HG03196 (cell line): ENCODE results near the gene B3GNT9.

Experiments used
- ATAC-seq: cut with Tn5 transposase; IDR thresholded peaks from one replicate; pipeline ENCODE4 v1.9.1; 2021; ENCODE audit not compliant: unreplicated experiment

B3GNT9 gene

DNA sequence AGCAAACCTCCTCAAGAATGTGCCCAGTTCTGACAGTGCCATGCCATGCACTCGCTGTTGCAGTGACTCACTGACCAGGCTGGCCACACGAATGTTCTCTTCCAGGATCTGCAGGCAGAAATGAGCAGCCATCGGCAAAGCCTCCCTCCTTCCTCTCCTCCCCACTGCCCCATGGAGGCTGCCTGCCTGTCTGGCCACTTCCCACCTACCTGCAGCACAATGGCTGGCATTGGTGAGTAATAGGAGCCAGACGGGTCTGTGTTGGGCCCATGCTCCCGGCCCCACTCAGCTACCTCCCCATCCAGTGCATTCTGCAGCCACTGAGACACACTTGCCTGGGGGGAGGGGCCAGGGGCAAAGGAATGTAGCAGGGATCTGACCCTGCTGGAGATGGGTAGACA is 35.8 kb upstream of the B3GNT9 start:
- ATAC-seq = no peak

DNA sequence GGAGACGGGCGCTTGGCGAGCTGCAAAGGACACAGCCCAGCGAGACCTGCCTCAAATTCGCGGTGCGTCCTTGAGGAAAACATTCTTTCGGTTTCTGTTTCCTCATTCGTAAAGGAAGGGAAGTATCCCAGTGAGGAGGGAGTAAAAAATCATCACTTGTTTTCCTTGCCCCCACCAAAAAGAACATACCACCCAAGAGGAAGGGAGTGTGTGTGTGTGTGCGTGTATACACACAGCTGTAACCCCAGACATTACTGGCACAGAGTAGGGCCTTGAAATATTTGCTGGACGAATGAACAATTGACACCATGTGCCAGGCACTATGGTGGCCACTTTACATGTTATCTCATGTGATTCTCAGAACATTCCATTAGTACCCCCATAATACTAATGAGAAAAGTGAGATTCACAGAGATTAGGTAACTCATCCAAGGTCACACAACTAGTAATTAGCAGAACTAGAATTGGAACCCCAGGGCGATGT is 34.9 kb upstream of the B3GNT9 start:
- ATAC-seq = no peak

GRCh38 chr16:67184995-67185650 is 34.3 kb upstream of the B3GNT9 start:
- peak; percentile 27 for ATAC-seq

DNA sequence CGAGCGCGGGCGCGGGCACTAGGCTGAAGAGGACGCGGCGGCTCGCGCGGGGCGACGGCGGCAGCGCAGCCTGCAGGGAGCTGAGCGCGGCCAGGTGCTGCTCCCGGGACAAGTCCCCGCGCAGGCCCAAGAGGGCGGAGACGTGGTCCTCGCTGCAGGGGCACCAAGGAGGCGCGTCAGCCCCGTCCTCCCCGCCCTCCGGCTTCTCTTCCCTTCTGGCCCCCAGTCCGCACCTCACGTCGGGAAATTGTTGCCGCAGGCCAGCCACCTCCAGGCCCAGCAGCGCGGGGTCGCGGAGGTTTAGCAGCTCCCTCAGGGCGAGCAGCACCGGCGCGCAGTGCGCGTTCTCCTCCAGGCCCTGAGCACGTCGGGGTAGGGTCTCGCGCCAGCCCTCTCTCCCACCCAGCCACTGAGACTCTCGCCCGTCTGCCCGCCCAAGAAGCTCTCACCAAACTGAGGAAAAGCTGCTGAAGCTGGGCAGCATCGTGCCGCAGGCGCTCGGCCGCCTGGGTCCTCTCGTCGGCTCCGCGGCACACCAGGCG is 33.7 kb upstream of the B3GNT9 start:
- peak; percentile 9 for ATAC-seq

DNA sequence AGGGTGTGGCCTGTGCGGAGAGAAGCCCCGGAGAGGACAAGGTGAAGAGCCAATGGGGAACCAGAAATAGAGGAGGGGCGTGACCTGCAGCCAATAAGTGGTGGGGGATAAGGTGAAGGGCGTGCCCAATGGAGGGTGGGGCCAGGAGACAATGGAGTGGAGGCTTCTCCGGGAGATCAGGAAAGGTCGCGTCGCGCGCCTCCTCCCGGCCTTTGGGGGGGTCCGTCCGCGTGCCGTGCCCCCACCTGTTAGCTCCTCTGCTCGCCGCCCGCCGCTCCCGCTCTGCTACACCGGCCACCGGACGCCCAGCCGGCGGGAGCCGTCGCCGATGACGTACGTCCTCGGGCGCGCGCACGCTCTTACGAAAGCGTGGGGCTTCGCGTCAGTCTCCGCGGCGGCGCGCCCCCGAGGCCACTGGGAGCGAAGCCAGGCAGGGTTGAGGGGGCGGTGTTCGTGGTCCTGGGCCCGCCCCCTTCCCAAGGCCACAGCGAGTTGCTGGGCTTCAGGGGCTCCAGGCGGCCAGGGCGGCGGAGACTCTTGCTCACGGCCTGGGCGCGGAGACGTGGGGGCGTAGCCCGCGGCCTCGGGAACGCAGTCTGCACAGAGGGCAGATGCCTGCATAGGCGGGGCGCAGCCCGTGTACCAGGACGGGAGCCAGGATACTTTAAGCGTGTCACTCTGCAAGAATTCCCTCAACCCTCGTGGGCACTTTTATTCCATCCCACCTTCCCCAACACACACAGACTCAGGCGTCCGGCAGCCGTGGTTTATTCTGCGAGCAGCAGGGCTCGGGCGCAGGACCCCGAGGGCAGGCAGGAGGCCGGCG is 33.0 kb upstream of the B3GNT9 start, which contains the start of gene MATCAP1:
Gene MATCAP1, minus strand, starts transcription at position 337 of the 826 bp plus-strand sequence. CDS start 3,353 bp downstream, outside the sequence.
- peak; percentile 86 for ATAC-seq

- no peak for ATAC-seq
Measured at GRCh38 chr16:67183284-67183626, 32.5 kb upstream of the B3GNT9 start.

DNA sequence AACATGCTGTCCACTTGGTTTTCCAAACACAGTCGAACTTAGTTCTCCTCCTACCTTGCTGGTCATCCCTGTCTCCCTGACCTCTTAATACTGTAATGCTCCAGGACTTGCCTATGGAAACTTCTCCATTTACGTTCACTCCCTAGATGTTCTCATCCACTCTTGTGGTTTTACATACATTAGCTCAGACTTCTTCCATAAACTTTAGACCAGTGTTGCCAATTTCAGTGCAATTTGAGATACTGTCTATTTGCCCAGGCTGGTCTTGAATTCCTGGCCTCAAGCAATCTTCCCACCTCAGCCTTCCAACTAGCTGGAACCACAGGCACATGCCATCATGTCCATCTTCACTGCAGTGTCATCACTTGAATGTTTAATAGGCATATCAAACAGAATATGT is 31.5 kb upstream of the B3GNT9 start:
- ATAC-seq = no peak

- no peak for ATAC-seq
Measured at GRCh38 chr16:67181346-67181745, 30.5 kb upstream of the B3GNT9 start.

DNA sequence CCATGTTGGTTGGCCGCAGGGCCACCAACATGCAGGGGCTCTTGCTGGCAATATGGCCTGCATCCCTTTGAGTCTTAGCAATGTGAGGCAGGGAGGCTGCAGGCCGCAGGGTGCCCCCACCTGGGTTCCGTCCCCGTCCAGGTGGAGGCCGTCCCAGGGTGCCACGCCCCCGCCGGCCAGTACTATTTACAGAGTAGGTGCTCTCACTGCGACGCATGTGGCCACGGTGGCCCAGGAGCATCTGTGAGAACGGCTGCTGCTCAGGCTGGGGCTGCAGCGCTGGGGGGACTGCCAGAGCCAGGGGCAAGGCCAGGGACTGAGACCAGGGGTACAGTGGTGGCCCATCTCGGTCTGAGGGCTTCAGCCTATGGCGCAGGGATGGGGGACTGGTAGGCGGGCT is 29.4 kb upstream of the B3GNT9 start:
- ATAC-seq = no peak

DNA sequence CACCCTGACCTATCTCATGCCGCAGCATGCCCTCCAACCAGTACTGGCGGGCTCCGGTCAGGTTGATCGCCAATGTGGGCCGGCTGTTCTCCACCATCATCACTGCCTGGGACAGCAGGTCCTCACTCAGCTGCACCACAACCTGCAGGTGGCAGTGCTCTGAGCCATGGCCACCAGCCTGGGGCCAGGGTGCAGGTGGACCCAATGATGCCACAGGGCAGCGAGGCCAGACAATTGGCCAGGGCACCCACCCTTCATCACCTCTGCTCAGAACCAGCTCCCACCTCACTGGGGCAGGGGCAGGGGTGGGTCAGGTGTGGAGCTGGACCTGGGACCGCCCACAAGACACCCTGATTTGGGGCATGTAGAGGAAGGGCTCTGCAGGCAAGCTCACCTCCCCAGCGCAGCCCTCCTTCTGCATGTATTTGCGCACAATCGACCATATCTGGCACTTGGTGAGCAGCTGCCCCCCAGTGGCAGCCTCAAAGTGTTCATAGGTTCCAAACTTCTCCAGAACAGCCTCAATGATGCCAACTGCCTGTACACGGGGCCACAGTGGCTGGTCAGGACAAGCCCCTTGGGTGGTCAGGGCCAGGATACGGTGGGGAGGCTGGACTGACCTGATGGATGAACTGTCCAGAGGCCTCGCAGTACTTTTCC is 28.8 kb upstream of the B3GNT9 start:
- ATAC-seq = no peak

DNA sequence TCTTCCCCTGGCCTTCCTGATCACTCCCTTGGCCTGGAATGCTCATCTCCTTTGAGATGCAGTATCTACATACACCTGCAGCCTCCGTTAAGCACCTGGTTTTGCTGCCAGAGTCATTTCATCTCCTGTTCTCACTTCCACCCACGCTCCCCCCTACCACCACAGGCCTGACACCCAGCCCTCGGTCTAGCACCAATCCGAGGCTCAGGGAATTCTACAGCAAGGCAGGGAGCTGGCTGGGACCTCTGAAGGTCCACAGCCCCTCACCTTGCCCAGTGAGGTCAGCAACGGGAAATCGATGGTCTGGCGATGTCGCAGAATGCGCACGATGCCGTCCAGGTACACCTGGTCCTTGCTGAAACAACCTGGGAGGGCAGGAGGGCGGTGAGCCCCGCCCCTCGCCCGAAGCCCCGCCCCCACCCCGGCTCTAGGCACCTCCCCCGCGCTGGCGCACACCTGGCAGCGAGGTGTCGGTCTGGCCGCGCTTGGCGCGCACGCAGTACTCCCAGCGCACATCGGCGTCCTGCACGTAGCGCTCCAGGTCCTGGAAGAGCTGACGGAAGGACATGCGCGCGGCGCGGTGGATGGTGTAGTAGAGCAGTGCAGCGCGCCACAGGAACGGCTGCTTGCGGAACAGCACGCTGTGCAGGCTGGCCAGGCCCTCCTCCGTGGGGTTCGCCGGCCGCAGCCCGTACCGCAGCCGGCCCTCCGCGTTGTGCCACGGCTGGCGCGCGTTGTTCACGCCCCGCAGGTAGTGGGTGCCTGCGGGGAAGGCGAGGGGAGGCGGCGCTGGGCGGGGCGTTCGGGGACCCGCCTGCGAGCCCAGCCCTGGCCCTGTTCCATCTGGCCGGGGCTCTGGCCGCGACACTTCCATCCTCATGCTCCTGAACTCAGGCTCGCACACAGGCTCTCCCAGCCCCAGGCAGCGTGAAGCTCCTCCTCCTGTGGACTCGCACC is 27.2 kb upstream of the B3GNT9 start:
- ATAC-seq = no peak

GRCh38 chr16:67176662-67177061 is 25.9 kb upstream of the B3GNT9 start:
- no peak for ATAC-seq

DNA sequence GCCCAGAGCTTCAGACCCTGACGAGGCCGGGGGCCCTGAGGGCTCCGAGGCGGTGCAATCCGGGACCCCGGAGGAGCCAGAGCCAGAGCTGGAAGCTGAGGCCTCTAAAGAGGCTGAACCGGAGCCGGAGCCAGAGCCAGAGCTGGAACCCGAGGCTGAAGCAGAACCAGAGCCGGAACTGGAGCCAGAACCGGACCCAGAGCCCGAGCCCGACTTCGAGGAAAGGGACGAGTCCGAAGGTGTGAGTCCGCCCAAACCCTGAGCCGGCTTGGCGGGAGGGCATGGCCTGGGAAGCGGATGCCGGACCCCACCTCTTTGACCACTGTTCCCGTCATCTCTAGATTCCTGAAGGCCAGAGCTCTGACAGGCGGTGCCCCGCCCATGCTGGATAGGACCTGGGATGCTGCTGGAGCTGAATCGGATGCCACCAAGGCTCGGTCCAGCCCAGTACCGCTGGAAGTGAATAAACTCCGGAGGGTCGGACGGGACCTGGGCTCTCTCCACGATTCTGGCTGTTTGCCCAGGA is 24.0 kb upstream of the B3GNT9 start:
- no peak for ATAC-seq

DNA sequence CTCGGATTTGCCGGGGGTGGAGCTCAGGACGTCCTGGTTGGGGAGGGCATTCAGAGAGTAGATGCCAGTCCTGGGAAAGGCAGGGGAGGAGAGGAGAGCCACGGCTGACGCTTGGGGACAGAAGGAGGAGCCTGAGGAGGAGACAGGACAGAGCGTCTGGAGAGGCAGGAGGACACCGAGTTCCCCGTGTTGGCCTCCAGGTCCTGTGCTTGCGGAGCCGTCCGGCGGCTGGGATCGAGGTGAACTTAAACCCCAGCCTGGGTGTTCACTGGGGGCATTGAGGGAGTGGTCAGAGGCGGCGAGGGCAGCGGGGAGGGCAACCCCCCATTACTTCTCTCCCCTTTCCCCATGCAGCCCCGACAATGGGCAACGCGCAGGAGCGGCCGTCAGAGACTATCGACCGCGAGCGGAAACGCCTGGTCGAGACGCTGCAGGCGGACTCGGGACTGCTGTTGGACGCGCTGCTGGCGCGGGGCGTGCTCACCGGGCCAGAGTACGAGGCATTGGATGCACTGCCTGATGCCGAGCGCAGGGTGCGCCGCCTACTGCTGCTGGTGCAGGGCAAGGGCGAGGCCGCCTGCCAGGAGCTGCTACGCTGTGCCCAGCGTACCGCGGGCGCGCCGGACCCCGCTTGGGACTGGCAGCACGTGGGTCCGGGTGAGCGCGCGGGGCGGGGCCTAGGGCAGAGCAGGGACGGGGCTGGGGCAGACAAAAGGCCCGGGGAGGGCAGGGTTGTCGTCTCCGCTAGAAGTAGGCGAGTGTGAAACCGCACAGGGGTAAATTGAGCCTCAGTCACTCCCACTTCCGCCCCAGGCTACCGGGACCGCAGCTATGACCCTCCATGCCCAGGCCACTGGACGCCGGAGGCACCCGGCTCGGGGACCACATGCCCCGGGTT is 23.3 kb upstream of the B3GNT9 start:
- ATAC-seq = peak; percentile 38

DNA sequence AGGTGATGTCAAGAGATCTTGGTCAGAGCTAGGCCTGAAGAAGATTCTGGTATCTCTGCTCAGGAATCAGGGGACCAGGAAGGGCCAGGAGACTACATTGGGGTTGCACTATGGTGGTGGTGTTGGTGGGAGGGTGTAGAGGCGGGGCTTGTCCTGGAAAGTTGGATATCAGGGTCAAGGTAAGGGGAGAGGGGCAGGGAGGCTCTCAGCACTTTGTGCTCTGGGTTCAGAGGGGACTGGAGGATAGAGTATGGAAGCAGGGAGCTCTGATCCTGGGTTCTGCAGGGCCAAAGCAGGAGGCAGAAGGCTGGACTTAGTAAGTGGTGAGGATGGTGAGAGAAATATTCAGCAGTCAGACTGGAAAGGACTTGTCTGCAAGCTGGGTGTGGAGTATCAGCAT is 22.5 kb upstream of the B3GNT9 start:
- no peak for ATAC-seq

DNA sequence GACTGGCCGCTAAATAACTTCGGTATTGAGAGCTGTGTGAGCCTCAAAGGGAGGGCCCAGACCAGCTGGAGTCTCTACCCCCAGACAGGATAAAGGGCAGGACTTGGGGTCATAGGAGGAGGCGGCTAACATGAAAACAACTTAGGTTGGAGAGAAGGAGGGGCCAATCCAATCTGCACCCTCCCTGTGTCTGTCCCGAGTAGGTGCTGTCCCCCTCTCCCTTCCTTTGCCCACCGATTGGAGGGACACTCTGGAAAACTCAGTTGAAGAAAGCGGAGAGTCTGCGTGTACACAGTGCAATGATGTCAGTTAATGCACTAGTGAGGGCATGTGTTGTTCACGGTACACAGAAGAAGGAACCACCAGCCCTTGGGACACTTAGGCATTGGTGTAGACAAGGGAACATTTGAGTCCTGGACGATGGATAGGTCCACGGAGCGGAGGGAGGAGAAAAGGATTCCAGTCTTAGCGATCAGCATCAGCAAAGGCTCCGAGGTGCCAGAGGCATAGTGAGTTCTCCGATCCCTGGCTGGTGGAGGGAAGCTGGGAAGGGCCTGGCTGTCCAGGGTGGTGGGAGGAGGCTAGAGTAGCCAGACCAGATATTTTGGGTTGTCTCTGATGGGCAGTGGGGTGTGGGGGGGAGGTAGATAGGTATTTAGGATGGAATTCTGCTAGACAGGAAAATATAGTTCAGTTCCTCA is 20.3 kb upstream of the B3GNT9 start:
- no peak for ATAC-seq

DNA sequence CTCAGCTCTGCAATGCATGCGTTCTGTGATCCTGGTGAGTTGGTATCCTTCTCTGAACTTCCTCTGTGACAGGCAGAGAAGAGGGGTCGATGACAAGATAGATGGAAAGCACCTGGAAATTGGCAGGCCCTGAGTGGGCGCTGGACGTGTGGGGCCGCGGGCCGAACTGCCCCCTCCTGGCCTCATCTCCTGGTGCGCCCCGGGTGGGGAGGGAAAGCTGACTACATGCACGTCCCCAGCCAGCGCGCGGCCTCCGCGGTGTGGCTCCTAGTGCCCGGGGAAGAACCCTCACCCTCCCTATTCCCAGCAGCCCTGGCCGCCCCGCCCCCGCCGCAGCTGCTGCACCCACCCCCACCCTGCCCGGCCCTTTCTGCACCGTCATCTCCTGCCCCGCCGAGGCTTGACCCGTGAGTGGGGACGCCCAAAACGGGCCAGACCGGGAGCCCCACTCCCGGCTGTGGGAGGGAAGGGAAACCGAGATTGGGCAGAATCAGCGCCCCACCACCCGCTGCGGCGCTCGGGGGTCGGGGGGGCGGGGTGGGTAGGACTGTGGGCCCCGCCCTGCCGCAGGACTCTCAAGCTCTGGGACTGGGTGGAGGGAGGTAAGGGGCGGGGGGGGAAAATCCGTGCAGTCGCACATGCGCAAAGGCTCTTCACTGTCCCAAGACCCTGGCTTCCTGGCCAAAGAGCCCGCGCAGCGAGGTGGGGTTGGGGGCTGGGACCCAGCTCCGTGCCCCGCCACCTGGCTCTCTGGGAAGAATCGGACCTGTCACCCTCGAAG is 19.6 kb upstream of the B3GNT9 start, which contains the start of gene NOL3:
Gene NOL3, plus strand, starts transcription at position 371 of the 781 bp plus-strand sequence.
- ATAC-seq = peak; percentile 38
